ENCODE results near the gene EN1. TPM values are rescaled to one million over a fixed set of nuclear protein-coding genes. Genes with fewer than 3 reads are reported as not detected.
A peak's percentile ranks its signal among the peaks of the same experiment; 100 is the strongest.

The EN1 gene
- total and polyA plus RNA-seq, 8 donors = not detected

GRCh38 chr2:118808429-118808809 lies 39.0 kb downstream of the EN1 start:
- H3K27ac ChIP-seq = no peak overlapping the region
- TF ChIP-seq, protein P1, sequence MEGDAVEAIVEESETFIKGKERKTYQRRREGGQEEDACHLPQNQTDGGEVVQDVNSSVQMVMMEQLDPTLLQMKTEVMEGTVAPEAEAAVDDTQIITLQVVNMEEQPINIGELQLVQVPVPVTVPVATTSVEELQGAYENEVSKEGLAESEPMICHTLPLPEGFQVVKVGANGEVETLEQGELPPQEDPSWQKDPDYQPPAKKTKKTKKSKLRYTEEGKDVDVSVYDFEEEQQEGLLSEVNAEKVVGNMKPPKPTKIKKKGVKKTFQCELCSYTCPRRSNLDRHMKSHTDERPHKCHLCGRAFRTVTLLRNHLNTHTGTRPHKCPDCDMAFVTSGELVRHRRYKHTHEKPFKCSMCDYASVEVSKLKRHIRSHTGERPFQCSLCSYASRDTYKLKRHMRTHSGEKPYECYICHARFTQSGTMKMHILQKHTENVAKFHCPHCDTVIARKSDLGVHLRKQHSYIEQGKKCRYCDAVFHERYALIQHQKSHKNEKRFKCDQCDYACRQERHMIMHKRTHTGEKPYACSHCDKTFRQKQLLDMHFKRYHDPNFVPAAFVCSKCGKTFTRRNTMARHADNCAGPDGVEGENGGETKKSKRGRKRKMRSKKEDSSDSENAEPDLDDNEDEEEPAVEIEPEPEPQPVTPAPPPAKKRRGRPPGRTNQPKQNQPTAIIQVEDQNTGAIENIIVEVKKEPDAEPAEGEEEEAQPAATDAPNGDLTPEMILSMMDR (IDR thresholded peaks at IDR 0.05) = no peak
- ATAC-seq = no peak
- no peaks in the 10 kb centered on the region for H3K4me1 ChIP-seq
- intact Hi-C loops (cut with DNase I) = no loop called here
- DNase-seq = peak in 1 of 4 donors; percentile 1
- no peaks in the 10 kb centered on the region for H3K36me3 ChIP-seq
- peaks cover 22 to 96% of the 10 kb centered on the region in 2 donors for H3K27me3 ChIP-seq
- H3K9me3 ChIP-seq = no peaks in the 10 kb centered on the region
- H3K4me3 ChIP-seq = no peak overlapping the region

- Histone ChIP-seq H3K9me3 (no peaks in the 10 kb centered on the region), H3K4me3 (no peak overlapping the region), H3K27ac (no peak overlapping the region), H3K4me1 (no peaks in the 10 kb centered on the region), H3K27me3 (peaks cover 22 to 91% of the 10 kb centered on the region in 2 donors), H3K36me3 (no peaks in the 10 kb centered on the region)
- DNase-seq (no peak), ATAC-seq (no peak)
- TF ChIP-seq, protein P1 (IDR thresholded peaks at IDR 0.05) = no peak
- intact Hi-C loops (cut with DNase I) = no loop called here
Measured at GRCh38 chr2:118807668-118808428, 39.6 kb downstream of the EN1 start.

DNA sequence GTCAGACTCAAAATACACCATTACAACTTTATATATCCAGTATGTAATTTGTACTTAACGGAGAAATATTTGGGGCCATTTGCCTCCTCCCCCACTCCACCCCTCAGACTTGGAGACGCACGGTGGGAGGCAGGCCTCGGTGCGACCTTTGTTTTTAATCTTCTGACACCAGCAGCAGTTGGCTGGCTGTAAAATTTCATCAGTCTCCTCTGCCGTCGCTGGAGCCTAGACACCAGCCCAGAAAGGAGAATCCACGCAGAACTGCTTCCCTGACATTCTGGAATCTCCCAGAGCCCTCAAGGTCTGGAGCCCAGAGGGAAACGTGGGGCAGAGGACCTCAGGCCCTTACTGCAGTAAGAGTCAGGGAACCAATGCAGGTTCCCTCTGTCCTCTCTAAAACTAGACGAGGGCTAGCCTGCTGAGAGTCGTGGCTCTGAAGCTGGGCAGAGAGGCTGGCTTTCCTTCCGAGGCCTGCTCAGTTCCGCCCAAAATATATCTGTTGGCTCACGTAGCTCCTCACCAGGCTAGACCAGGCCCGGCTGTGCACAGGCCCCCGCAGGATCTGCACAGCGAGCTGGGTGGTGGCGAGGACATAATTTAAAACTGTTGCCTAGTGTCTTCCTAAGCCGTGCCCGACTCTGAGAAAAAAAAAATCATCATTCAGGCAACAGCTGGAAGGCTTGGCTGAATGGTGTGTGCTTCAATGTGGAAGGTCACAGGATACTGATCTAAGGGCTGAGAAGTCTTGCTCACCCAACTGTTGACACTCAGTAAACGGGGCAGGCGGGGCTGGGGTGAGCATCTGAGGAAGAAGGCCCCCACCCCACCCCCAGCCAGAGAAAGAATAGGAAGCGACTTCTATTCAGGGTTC lies 40.4 kb downstream of the EN1 start:
- DNase-seq (no peak), ATAC-seq (no peak)
- Histone ChIP-seq H3K36me3 (no peaks in the 10 kb centered on the region), H3K4me1 (no peaks in the 10 kb centered on the region), H3K27me3 (peaks cover 22 to 83% of the 10 kb centered on the region in 2 donors), H3K27ac (no peak overlapping the region), H3K9me3 (no peaks in the 10 kb centered on the region), H3K4me3 (no peak overlapping the region)
- TF ChIP-seq, protein P1 (IDR thresholded peaks at IDR 0.05) = no peak
- intact Hi-C loops (cut with DNase I) = no loop called here

- H3K36me3 ChIP-seq = no peaks in the 10 kb centered on the region
- peaks cover 18 to 66% of the 10 kb centered on the region in 2 donors for H3K27me3 ChIP-seq
- no peak overlapping the region for H3K4me3 ChIP-seq
- DNase-seq = no peak
- ATAC-seq = no peak
- no peak overlapping the region for H3K27ac ChIP-seq
- intact Hi-C loops (cut with DNase I) = no loop called here
- no peaks in the 10 kb centered on the region for H3K9me3 ChIP-seq
- no peaks in the 10 kb centered on the region for H3K4me1 ChIP-seq
- TF ChIP-seq, protein P1 (IDR thresholded peaks at IDR 0.05) = no peak
Measured at GRCh38 chr2:118805064-118805690, 42.3 kb downstream of the EN1 start.

DNA sequence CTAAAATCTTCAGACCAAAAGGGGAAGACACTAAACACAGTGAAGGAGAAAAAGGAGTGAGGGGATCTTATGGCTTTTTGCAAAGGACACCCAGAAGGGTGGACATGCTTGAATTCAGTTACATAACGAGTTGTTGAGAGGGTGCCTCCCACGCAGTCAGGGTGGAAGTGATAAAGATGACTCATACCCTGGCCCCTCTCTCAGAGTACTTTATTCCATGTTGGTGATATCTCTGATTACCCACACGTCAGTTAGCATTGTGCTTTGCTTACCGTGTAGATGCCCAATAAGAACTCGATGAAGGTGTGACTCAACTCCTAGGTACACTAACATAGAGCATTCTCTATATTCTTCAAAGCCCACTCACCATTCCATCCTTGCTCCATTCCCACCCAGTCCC lies 44.4 kb downstream of the EN1 start:
- H3K36me3 ChIP-seq = no peaks in the 10 kb centered on the region
- H3K4me3 ChIP-seq = no peak overlapping the region
- DNase-seq (no peak), ATAC-seq (no peak)
- intact Hi-C loops (cut with DNase I) = no loop called here
- no peaks in the 10 kb centered on the region for H3K4me1 ChIP-seq
- TF ChIP-seq, protein P1 (IDR thresholded peaks at IDR 0.05) = no peak
- no peak overlapping the region for H3K27ac ChIP-seq
- peaks cover 9 to 47% of the 10 kb centered on the region in 2 donors for H3K27me3 ChIP-seq
- H3K9me3 ChIP-seq = no peaks in the 10 kb centered on the region

Data from left lung (tissue), 10 donors.